Osteoblast (primary cell): Measurements from ENCODE around the gene GGA1. TPM values are rescaled to one million over a fixed set of nuclear protein-coding genes. Genes with fewer than 3 reads are reported as not detected.
A peak's percentile ranks its signal among the peaks of the same experiment; 100 is the strongest.
"Not testable (repeated sequence)": the region's sequence is repeated elsewhere in the genome, so short reads cannot be mapped to it uniquely, and the experiment has no call there.

Experiments
- DNase-seq: peaks from one replicate; pipeline ENCODE4 v3.0.0; 2011; ENCODE audit warnings: low spot score, mixed read lengths; ENCODE audit not compliant: insufficient read length; ENCODE audit errors: missing footprints
- H2AFZ ChIP-seq: 2 replicates; pipeline ENCODE4 v1.6.0; 2011; ENCODE audit warnings: mild to moderate bottlenecking, low read length
- H3K27ac ChIP-seq: 2 replicates; pipeline ENCODE4 v1.5.1; 2011; ENCODE audit warnings: mild to moderate bottlenecking, low read depth, low read length, moderate library complexity
- H3K27me3 ChIP-seq: 2 replicates; pipeline ENCODE4 v1.6.0; 2012; ENCODE audit warnings: mild to moderate bottlenecking, control low read depth, inconsistent platforms, low read length, moderate library complexity; ENCODE audit not compliant: insufficient read depth
- H3K36me3 ChIP-seq: 2 replicates; pipeline ENCODE4 v1.5.1; 2011; ENCODE audit warnings: mild to moderate bottlenecking, low read length, control low read depth, moderate library complexity; ENCODE audit not compliant: insufficient read depth
- H3K4me1 ChIP-seq: 2 replicates; pipeline ENCODE4 v1.5.1; 2011; ENCODE audit warnings: mild to moderate bottlenecking, low read length, control low read depth, moderate library complexity; ENCODE audit not compliant: insufficient read depth
- H3K4me2 ChIP-seq: 2 replicates; pipeline ENCODE4 v1.6.0; 2011; ENCODE audit warnings: mild to moderate bottlenecking, low read length; ENCODE audit not compliant: insufficient read depth
- H3K4me3 ChIP-seq: fragments of 200-600 bp; sonication (generic); 3 replicates; pipeline ENCODE4 v1.5.1; 2012; ENCODE audit warnings: mild to moderate bottlenecking, low read length, inconsistent platforms; ENCODE audit not compliant: insufficient read depth
- H3K79me2 ChIP-seq: 2 replicates; pipeline ENCODE4 v1.6.0; 2012; ENCODE audit warnings: mild to moderate bottlenecking, low read length, control low read depth, inconsistent platforms; ENCODE audit not compliant: insufficient read depth
- H3K9me3 ChIP-seq: 2 replicates; pipeline ENCODE4 v1.5.1; 2011; ENCODE audit warnings: low read depth, low read length, control low read depth
- H4K20me1 ChIP-seq: 2 replicates; pipeline ENCODE4 v1.6.0; 2012; ENCODE audit warnings: mild to moderate bottlenecking, low read length, control low read depth; ENCODE audit not compliant: insufficient read depth
- CTCF ChIP-seq: IDR thresholded peaks from 2 replicates; pipeline ENCODE4 v1.5.1; 2011; ENCODE audit warnings: mild to moderate bottlenecking, low read depth, low read length, moderate library complexity; ENCODE audit errors: extremely low read depth
- total RNA-seq: library from RNA; depleted of rRNA; stranded (reverse); fragments of >200 nt; gene quantifications from 2 replicates; pipeline ENCODE4 v1.2.3, GENCODE V29; 2012

Gene GGA1
- total RNA-seq, 1 donor = 36.2 TPM

DNA sequence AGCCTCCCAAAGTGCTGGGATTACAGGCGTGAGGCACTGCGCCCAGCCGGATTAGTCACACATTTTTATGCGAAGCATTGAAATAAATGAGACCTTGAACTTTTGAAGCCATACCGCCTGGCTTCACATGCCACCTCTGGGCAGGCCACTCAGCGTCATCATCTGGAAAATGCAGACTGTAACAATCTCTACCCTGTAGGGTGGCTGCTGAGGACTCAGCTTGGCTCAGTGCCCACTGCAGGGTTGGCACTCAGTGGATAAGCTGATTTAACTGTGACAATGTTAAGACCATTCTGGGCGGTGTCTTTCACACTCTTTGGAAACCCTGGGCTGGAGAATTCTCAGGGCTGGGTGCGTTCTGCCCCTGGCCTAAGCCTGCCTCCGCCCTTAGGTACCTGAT is 39.3 kb downstream of the GGA1 start:
- H3K4me1 ChIP-seq = no peaks in the 10 kb centered on the region
- no peaks in the 10 kb centered on the region for H3K27me3 ChIP-seq
- no peak for DNase-seq
- H4K20me1 ChIP-seq = peaks cover 4% of the 10 kb centered on the region
- no peak overlapping the region for H3K4me3 ChIP-seq
- no peaks in the 10 kb centered on the region for H3K9me3 ChIP-seq
- H3K79me2 ChIP-seq = no peaks in the 10 kb centered on the region
- no peak overlapping the region for H2AFZ ChIP-seq
- no peak overlapping the region for H3K27ac ChIP-seq
- peaks cover 38% of the 10 kb centered on the region for H3K36me3 ChIP-seq
- no peak overlapping the region for H3K4me2 ChIP-seq
- no peak for TF ChIP-seq CTCF

DNA sequence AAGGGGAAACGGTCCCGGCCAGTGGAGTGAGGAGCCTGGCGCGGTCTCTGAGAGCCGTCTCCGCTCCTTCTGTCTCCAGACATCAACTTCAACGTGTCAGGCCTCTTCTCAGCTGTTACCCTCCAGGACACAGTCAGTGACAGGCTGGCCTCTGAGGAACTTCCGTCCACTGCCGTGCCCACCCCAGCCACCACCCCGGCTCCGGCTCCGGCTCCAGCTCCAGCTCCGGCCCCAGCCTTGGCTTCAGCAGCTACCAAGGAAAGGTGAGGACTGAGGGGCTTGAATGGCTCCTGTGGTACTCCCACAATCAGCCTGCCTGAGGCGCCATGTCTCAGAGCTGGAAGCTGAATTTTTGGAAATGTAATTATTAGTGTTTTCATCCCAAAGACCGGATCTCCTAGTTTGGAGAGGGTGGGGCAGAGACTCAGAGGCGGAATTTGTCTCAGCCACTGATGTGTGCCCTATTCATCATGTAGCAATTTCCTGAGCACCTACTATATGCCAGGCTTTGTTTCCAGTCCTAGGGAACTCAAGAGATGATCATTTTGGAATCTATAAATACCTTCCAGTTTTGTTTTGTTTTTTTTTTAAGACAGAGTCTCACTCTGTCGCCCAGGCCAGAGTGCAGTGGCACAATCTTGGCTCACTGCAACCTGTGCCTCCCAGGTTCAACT is 42.0 kb downstream of the GGA1 start:
- H3K27me3 ChIP-seq = no peaks in the 10 kb centered on the region
- no peaks in the 10 kb centered on the region for H3K9me3 ChIP-seq
- DNase-seq = no peak
- H4K20me1 ChIP-seq = no peaks in the 10 kb centered on the region
- H3K27ac ChIP-seq = no peak overlapping the region
- H3K36me3 ChIP-seq = peaks cover 33% of the 10 kb centered on the region
- TF ChIP-seq CTCF = no peak
- no peaks in the 10 kb centered on the region for H3K4me1 ChIP-seq
- H3K4me3 ChIP-seq = no peak overlapping the region
- H3K4me2 ChIP-seq = no peak overlapping the region
- H2AFZ ChIP-seq = no peak overlapping the region
- no peaks in the 10 kb centered on the region for H3K79me2 ChIP-seq

GRCh38 chr22:37654563-37655251 is 46.1 kb downstream of the GGA1 start:
- H3K27me3 ChIP-seq = no peaks in the 10 kb centered on the region
- no peak overlapping the region for H3K4me3 ChIP-seq
- no peak for TF ChIP-seq CTCF
- peaks cover 23% of the 10 kb centered on the region for H3K36me3 ChIP-seq
- H3K4me2 ChIP-seq = no peak overlapping the region
- H3K27ac ChIP-seq = no peak overlapping the region
- H3K4me1 ChIP-seq = peaks cover 12% of the 10 kb centered on the region
- peak; percentile 54 for DNase-seq
- H3K9me3 ChIP-seq = no peaks in the 10 kb centered on the region
- no peak overlapping the region for H2AFZ ChIP-seq
- peaks cover 7% of the 10 kb centered on the region for H3K79me2 ChIP-seq
- H4K20me1 ChIP-seq = peaks cover 5% of the 10 kb centered on the region

GRCh38 chr22:37655252-37655563 is 46.6 kb downstream of the GGA1 start:
- H3K27me3 ChIP-seq = no peaks in the 10 kb centered on the region
- H4K20me1 ChIP-seq = peaks cover 10% of the 10 kb centered on the region
- H3K79me2 ChIP-seq = peaks cover 12% of the 10 kb centered on the region
- no peak overlapping the region for H2AFZ ChIP-seq
- DNase-seq = peak; percentile 48
- H3K4me1 ChIP-seq = peaks cover 15% of the 10 kb centered on the region
- TF ChIP-seq CTCF = no peak
- H3K27ac ChIP-seq = no peak overlapping the region
- H3K4me2 ChIP-seq = no peak overlapping the region
- peaks cover 18% of the 10 kb centered on the region for H3K36me3 ChIP-seq
- no peaks in the 10 kb centered on the region for H3K9me3 ChIP-seq
- no peak overlapping the region for H3K4me3 ChIP-seq

GRCh38 chr22:37656583-37656982 is 47.9 kb downstream of the GGA1 start:
- H3K27ac ChIP-seq, H3K27me3 ChIP-seq, H2AFZ ChIP-seq, H3K4me2 ChIP-seq, H3K4me3 ChIP-seq, H3K36me3 ChIP-seq, H3K9me3 ChIP-seq, DNase-seq: not testable (repeated sequence)
- Histone ChIP-seq H3K4me1 (peaks cover 25% of the 10 kb centered on the region), H3K79me2 (peaks cover 26% of the 10 kb centered on the region), H4K20me1 (peaks cover 19% of the 10 kb centered on the region)
